ENCODE results near the gene KIR2DL3.
"Not testable (repeated sequence)": the region's sequence is repeated elsewhere in the genome, so short reads cannot be mapped to it uniquely, and the experiment has no call there.

The KIR2DL3 gene

GRCh38 chr19:54744080-54744479, 5.8 kb downstream of the KIR2DL3 start:
- DNase-seq = not testable (repeated sequence)

GRCh38 chr19:54747614-54748322, 9.5 kb downstream of the KIR2DL3 start:
- DNase-seq = not testable (repeated sequence)

DNA sequence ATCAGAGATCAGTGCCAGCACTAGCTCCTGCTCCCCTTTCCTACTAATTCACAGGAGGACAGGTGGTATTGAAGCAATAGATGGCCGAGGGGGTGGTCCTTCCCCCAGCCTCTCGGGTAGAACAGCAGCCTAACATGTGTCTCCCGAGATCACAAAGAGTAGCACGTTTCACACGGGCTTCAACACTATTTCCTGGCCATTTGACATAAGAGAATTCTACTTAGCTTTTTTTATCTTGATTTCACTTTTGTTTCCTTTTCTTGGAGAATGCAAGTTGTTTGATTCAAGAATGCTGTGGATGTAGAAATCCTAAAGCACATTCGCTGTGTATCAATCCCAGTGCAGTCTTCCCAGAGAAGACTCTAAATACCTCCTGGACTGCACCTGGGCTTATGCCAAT, 12.0 kb downstream of the KIR2DL3 start:
- DNase-seq = not testable (repeated sequence)

DNA sequence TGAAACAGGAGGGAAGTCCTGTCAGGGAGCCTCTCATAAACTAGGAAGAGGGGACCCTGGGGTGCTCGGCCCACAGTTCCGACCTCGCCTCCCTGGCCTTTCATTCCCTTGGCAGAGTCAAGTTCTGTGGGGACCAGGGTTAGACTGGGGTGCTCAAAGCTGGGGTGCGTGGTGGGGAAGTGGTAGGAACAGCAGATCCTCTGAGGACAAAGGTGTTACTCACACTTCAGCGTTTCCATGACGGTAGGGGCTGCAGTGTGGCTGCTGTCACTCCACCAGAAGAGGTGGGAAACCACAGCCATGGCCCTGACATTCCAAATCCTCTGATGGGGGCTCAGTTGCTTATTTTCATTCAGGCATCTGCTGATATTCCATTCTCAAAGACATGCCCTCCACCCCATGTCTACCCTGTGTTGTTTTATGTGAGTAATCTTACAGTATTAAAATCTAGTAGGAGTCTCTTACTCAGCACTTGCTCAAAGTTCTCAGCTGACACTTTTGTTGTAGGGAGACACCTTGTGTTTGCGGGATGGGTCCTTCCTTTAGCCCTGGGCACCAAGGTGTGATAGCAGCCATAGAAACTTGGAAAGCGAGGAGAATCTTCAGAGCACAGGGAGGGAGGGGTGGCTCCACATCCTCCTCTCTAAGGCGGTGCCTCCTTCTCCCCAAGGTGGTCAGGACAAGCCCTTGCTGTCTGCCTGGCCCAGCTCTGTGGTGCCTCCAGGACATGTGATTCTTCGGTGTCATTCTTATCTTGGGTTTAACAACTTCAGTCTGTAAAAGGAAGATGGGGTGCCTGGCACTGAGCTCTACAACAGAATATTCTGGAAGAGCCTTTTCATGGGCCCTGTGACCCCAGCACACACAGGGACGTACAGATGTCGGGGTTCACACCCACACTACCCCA, 18.1 kb downstream of the KIR2DL3 start:
- not testable (repeated sequence) for DNase-seq

- not testable (repeated sequence) for DNase-seq
Observed at GRCh38 chr19:54758577-54758976, 20.3 kb downstream of the KIR2DL3 start.

GRCh38 chr19:54764219-54764618, 25.9 kb downstream of the KIR2DL3 start:
- DNase-seq = not testable (repeated sequence)

GRCh38 chr19:54766464-54766863, 28.2 kb downstream of the KIR2DL3 start:
- DNase-seq = not testable (repeated sequence)

DNA sequence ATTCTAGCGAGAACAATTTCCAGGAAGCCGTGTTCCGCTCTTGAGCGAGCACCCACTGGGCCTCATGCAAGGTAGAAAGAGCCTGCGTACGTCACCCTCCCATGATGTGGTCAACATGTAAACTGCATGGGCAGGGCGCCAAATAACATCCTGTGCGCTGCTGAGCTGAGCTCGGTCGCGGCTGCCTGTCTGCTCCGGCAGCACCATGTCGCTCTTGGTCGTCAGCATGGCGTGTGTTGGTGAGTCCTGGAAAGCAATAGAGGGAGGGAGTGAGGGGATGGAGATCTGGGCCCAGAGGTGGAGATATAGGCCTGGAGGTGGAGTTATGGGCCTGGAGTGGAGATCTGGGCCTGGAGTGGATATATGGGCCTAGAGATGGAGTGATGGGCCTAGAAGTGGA, 31.3 kb downstream of the KIR2DL3 start, which contains the start of gene KIR2DL1:
Gene KIR2DL1 (plus strand): TSS at position 148 of the 400 bp plus-strand sequence. CDS start 58 bp downstream, at position 206.
- DNase-seq = not testable (repeated sequence)

GRCh38 chr19:54770511-54770910, 32.2 kb downstream of the KIR2DL3 start:
- DNase-seq = not testable (repeated sequence)

DNA sequence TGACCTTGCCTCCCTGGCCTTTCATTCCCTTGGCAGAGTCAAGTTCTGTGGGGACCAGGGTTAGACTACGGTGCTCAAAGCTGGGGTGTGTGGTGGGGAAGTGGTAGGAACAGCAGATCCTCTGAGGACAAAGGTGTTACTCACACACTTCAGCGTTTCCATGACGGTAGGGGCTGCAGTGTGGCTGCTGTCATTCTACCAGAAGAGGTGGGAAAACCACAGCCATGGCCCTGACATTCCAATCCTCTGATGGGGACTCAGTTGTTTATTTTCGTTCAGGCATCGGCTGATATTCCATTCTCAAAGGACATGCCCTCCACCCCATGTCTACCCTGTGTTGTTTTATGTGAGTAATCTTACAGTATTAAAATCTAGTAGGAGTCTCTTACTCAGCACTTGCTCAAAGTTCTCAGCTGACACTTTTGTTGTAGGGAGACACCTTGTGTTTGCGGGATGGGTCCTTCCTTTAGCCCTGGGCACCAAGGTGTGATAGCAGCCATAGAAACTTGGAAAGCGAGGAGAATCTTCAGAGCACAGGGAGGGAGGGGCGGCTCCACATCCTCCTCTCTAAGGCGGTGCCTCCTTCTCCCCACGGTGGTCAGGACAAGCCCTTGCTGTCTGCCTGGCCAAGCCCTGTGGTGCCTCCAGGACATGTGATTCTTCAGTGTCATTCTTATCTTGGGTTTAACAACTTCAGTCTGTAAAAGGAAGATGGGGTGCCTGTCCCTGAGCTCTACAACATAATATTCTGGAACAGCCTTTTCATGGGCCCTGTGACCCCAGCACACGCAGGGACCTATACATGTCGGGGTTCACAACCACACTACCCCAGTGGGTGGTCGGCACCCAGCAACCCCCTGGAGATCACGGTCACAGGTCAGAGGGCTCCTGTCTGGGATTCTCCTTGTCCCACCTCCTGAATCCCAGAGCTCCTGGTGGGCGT, 33.0 kb downstream of the KIR2DL3 start:
- DNase-seq = not testable (repeated sequence)

- not testable (repeated sequence) for DNase-seq
Observed at GRCh38 chr19:54772666-54773065, 34.4 kb downstream of the KIR2DL3 start.

DNA sequence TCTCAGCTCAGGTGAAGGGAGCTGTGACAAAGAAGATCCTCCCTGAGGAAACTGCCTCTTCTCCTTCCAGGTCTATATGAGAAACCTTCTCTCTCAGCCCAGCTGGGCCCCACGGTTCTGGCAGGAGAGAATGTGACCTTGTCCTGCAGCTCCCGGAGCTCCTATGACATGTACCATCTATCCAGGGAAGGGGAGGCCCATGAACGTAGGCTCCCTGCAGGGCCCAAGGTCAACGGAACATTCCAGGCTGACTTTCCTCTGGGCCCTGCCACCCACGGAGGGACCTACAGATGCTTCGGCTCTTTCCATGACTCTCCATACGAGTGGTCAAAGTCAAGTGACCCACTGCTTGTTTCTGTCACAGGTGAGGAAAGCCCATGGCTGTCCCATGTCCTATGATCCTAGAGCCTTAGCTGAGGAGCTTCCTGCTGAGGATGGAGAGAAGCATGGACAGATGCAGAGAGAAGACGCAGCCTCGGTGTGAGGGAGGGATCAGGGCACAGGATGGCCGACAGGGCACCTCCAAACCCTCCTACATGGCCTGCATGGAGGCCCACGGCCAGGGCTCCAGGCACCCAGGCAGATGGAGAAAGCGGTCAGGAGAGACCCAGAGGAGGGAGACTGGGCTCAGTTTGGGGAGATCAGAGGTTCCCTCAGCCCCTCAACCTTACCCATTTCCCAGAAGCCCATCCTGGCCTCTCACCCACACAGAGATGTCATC, 36.9 kb downstream of the KIR2DL3 start:
- not testable (repeated sequence) for DNase-seq

- not testable (repeated sequence) for DNase-seq
Observed at GRCh38 chr19:54775830-54776229, 37.5 kb downstream of the KIR2DL3 start.

DNA sequence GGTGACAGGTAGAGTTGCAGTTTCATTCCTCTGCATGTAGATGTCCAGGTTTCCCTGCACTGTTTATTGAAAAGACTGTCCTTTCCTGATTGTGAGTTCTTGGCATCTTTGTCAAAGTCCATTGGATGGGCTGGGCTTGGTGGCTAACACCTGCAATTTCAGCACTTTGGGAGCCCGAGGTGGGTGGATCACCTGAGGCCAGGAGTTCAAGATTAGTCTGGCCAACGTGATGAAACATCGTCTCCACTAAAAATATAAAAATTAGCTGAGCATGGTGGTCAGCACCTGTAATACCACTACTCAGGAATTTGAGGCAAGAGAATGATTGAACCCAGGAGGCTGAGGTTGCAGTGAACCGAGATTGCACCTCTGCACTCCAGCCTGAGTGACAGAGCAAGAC, 39.5 kb downstream of the KIR2DL3 start:
- not testable (repeated sequence) for DNase-seq

GRCh38 chr19:54778896-54779295, 40.6 kb downstream of the KIR2DL3 start:
- DNase-seq = not testable (repeated sequence)

DNA sequence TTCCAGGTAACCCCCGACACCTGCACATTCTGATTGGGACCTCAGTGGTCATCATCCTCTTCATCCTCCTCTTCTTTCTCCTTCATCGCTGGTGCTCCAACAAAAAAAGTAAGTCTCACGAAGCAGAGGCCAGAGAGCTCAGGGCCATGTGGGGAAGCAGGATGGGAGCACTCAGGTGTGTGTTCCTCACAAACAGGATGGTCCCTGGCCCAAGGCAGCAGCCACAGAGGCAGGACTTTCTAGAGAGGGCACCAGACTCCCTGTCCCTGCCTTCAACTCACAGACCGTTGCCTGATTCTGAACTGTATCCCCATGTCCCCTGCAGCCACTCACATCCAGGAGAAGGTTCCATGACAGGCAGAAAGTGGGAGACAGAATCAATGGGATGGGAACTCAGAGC, 44.6 kb downstream of the KIR2DL3 start:
- DNase-seq = not testable (repeated sequence)

DNA sequence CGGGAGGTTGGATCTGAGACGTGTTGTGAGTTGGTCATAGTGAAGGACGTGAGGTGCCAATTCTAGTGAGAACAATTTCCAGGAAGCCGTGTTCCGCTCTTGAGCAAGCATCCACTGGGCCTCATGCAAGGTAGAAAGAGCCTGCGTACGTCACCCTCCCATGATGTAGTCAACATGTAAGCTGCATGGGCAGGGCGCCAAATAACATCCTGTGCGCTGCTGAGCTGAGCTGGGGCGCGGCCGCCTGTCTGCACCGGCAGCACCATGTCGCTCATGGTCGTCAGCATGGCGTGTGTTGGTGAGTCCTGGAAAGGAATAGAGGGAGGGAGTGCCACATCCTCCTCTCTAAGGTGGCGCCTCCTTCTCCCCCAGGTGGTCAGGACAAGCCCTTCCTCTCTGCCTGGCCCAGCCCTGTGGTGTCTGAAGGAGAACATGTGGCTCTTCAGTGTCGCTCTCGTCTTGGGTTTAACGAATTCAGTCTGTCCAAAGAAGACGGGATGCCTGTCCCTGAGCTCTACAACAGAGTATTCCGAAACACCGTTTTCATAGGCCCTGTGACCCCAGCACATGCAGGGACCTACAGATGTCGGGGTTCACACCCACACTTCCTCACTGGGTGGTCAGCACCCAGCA, 47.9 kb downstream of the KIR2DL3 start:
- DNase-seq = not testable (repeated sequence)

GRCh38 chr19:54788154-54788553, 49.8 kb downstream of the KIR2DL3 start:
- not testable (repeated sequence) for DNase-seq

DNA sequence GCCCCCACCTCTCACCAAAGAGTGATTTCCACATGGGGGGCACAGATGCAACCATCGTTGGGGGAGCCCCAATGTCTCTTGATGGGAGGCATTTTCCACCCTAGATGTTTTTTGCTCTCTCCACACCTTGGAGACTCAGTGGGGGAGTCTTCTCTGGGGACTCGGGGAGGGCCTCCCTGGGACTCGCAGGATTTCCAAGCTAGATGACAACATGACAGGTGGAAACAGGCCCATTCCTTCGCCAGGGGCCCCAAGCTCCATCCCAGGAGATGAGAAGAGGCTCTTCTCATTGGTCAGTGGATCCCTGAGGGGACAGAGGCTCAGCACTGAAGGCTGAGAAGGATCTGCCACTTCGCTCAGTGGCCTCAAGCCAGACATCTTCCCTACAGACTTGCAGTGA, 52.4 kb downstream of the KIR2DL3 start:
- DNase-seq = no peak

- no peak for DNase-seq
Observed at GRCh38 chr19:54791476-54791875, 53.2 kb downstream of the KIR2DL3 start.

DNA sequence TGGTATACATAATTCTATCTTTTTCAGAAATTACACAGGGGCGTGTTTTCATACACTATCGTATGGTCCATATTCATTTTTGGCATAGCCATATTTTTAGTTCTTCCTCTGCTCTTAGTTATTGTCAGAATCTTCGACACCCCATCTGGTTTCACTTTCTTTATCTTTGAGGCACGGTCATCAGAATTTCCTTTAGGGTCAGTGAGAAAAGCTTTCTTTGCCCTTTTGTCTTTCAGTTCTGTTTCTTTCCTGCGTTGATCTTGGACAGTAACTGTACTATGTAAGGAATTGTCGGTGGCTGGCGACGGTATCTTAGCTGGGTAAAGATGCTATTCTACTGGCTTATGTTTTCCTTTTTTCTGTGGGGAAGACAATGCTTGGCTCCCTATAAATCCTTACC, 54.5 kb downstream of the KIR2DL3 start:
- DNase-seq = peak in 1 of 5 donors; percentile 21

Measured in T-helper 1 cell (primary cell).